RWPE2 (cell line): ENCODE results near the gene KLHL29.

Source experiments
- ATAC-seq: fragments of 200-7000 bp; cut with Tn5 transposase; 3 replicates; pipeline ENCODE4 v1.9.1; 2021; ENCODE audit warnings: low read depth
- DNase-seq: peaks from one replicate; pipeline ENCODE4 v3.0.0-alpha.2; 2020; ENCODE audit warnings: low spot score
- H3K27ac ChIP-seq: fragments of 450-650 bp; 2 replicates; pipeline ENCODE4 v1.5.1; 2017; ENCODE audit warnings: mild to moderate bottlenecking; ENCODE audit not compliant: poor library complexity, severe bottlenecking
- H3K27me3 ChIP-seq: fragments of 250-450 bp; sonication (Bioruptor Pico); 2 replicates; pipeline ENCODE4 v1.5.1; 2021; ENCODE audit warnings: mild to moderate bottlenecking, moderate library complexity; ENCODE audit not compliant: insufficient read depth, poor library complexity, severe bottlenecking
- H3K36me3 ChIP-seq: fragments of 250-450 bp; sonication (Bioruptor Pico); 2 replicates; pipeline ENCODE4 v1.5.1; 2020; ENCODE audit warnings: low read depth, mild to moderate bottlenecking, moderate library complexity
- H3K4me1 ChIP-seq: fragments of 250-450 bp; sonication (Bioruptor Pico); 2 replicates; pipeline ENCODE4 v1.5.1; 2021; ENCODE audit warnings: mild to moderate bottlenecking, moderate library complexity; ENCODE audit not compliant: insufficient read depth, poor library complexity, severe bottlenecking
- H3K4me3 ChIP-seq: fragments of 250-450 bp; sonication (Bioruptor Pico); 2 replicates; pipeline ENCODE4 v1.5.1; 2021; ENCODE audit warnings: mild to moderate bottlenecking, moderate library complexity; ENCODE audit not compliant: severe bottlenecking
- H3K9me3 ChIP-seq: fragments of 250-450 bp; sonication (Bioruptor Pico); 2 replicates; pipeline ENCODE4 v1.5.1; 2021; ENCODE audit warnings: mild to moderate bottlenecking, moderate library complexity; ENCODE audit not compliant: severe bottlenecking
- TF ChIP-seq, protein P1 (sequence below): fragments of 450-650 bp; IDR thresholded peaks from one replicate; pipeline ENCODE4 v1.5.1; 2017; ENCODE audit warnings: mild to moderate bottlenecking, moderate library complexity; ENCODE audit not compliant: poor library complexity, severe bottlenecking

KLHL29 gene

DNA sequence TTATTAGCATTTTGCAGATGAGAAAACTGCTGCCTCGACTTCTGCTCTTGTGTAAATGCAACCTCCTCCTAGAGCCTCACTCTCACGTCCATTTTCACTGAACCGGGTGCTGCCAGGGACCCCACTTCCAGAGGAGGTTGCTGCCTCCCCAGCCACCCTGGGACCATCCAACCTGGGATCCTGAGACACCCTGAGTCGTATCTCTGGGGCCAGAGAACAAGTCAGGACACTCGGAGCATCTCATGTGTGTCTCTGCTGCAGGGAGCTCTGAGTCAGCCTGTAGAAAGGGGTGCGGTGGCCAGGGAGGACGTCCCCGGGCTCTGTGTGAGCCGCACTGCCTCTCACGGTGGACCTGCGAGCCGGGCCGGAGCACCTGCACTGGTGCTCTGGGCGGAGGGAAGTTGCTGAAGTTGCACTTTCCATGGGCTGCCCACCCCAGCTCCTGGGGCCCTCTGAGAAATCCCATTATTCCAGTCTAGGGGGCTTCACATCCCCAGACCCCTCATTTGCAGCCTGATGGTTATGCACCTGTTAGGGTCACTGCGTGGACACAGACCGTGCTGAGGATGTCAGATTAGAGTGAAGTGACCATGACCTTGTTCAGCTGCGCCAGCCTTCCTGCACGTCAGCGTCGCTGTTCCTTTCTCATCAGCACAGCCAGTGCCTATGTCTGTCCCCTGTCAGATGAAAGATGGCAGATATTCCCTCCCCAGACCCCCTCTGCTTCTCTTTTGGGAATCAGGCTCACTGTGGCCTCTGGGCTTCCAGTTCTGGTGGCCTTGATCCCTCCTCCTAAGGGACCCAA, 230.4 kb downstream of the KLHL29 start:
- no peak for DNase-seq
- ATAC-seq = no peak
- Histone ChIP-seq H3K9me3 (no peaks in the 10 kb centered on the region), H3K36me3 (no peaks in the 10 kb centered on the region), H3K27ac (no peak overlapping the region), H3K27me3 (no peaks in the 10 kb centered on the region), H3K4me1 (no peaks in the 10 kb centered on the region), H3K4me3 (no peak overlapping the region)
- TF ChIP-seq, protein P1, sequence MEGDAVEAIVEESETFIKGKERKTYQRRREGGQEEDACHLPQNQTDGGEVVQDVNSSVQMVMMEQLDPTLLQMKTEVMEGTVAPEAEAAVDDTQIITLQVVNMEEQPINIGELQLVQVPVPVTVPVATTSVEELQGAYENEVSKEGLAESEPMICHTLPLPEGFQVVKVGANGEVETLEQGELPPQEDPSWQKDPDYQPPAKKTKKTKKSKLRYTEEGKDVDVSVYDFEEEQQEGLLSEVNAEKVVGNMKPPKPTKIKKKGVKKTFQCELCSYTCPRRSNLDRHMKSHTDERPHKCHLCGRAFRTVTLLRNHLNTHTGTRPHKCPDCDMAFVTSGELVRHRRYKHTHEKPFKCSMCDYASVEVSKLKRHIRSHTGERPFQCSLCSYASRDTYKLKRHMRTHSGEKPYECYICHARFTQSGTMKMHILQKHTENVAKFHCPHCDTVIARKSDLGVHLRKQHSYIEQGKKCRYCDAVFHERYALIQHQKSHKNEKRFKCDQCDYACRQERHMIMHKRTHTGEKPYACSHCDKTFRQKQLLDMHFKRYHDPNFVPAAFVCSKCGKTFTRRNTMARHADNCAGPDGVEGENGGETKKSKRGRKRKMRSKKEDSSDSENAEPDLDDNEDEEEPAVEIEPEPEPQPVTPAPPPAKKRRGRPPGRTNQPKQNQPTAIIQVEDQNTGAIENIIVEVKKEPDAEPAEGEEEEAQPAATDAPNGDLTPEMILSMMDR = no peak

DNA sequence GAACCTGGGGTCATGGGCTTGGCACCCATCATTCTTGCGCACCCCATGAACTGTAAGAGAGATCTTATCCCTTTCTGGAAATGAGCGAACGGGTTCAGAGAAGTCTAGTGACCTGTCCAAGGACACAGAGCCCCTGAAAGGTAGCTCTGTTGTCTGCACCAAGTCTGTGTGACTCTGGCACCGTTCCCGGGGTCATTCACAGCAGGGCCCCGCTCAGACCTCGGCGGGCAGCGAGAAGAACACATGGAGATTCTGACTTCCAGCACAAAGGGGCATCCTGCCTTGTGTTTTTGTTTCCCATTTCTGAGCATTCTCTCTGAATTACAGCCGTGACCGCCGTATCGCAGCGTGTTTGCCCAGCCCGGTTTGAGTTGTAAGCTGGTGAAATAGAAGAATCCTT, 231.7 kb downstream of the KLHL29 start:
- ATAC-seq (no peak), DNase-seq (no peak)
- no peaks in the 10 kb centered on the region for H3K4me1 ChIP-seq
- TF ChIP-seq, protein P1 = no peak
- H3K27ac ChIP-seq = no peak overlapping the region
- H3K36me3 ChIP-seq = no peaks in the 10 kb centered on the region
- no peaks in the 10 kb centered on the region for H3K9me3 ChIP-seq
- no peaks in the 10 kb centered on the region for H3K27me3 ChIP-seq
- no peak overlapping the region for H3K4me3 ChIP-seq

DNA sequence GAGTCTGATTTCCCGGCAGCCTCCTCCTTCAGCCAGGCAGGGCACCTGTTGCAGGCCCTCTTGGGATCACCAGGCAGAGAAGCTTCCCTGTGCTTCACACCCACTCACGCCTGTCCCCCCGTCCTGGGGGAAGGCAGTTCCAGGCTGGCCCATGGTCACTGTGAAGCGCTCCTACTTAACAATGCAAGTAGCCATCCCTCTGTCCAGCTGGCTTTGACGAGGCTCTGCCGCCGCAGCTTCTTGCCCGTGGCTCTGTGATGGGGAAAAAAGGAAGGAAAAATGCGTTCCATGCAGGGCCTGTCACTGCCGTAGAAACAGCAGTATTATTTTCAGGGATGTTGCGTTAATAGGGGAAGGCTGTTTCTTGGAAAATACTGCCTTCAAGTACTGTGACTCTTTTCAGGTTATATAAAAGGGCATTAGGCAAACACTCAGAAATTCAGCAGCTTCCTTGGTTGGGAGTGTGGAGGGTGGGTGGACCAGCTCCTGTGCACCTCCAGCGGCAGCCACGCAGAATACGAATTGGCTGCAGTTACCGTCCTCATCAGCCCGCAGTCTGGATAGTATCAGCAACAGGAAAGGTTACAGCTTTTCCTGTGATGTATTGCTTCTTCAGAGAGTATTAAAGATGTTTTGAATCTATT, 232.3 kb downstream of the KLHL29 start:
- DNase-seq = no peak
- no peak for ATAC-seq
- TF ChIP-seq, protein P1 = no peak
- H3K27me3 ChIP-seq = no peaks in the 10 kb centered on the region
- H3K4me3 ChIP-seq = no peak overlapping the region
- no peaks in the 10 kb centered on the region for H3K36me3 ChIP-seq
- no peaks in the 10 kb centered on the region for H3K9me3 ChIP-seq
- no peaks in the 10 kb centered on the region for H3K4me1 ChIP-seq
- H3K27ac ChIP-seq = no peak overlapping the region

DNA sequence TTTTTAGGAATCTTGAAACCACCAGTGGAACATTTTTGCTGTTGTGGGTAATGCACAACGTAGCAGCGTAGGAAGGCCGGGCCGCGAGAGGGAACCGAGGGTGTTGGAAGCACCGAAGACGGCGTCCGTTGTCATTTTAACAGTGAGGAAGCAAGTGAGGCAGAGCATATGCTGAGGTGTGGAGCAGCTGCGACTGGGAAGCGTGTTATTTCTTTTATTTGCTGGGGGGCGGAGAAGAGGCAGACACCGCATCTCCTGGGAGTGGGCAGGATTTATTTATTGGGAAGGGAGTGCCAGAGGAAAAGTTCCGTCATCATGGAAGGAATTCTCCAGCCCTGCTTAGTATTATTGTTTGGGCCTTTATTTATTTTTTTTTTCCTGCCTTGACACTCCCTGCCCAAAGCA, 232.8 kb downstream of the KLHL29 start:
- Histone ChIP-seq H3K36me3 (no peaks in the 10 kb centered on the region), H3K27me3 (no peaks in the 10 kb centered on the region), H3K4me1 (no peaks in the 10 kb centered on the region), H3K9me3 (no peaks in the 10 kb centered on the region), H3K27ac (no peak overlapping the region), H3K4me3 (no peak overlapping the region)
- DNase-seq (no peak), ATAC-seq (no peak)
- TF ChIP-seq, protein P1 = no peak

DNA sequence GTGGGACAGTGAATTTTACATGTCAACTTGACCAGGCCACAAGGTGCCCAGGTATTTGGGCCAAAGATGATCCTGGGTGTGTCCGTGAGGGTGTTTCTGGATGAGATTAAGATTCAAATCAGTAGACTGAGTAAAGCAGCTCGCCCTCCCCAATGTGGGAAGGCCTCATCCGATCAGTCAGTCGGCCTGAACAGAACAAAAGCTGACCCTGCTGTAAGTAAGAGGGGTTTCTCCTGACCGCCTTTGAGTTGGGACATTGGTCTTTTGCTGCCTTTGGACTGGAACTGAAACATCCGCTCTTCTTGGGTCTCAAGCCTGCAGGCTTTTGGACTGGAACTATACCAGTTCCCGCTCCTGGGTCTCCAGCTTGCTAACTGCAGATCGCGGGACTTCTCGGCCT, 233.3 kb downstream of the KLHL29 start:
- no peaks in the 10 kb centered on the region for H3K36me3 ChIP-seq
- H3K9me3 ChIP-seq = no peaks in the 10 kb centered on the region
- H3K4me3 ChIP-seq = no peak overlapping the region
- TF ChIP-seq, protein P1 = no peak
- H3K4me1 ChIP-seq = no peaks in the 10 kb centered on the region
- no peak overlapping the region for H3K27ac ChIP-seq
- no peak for ATAC-seq
- no peak for DNase-seq
- H3K27me3 ChIP-seq = no peaks in the 10 kb centered on the region
